RWPE2 (cell line): ENCODE measurements around the gene BRME1.
A peak's percentile ranks its signal among the peaks of the same experiment; 100 is the strongest.

Experiments
- ATAC-seq: fragments of 200-7000 bp; cut with Tn5 transposase; 3 replicates; pipeline ENCODE4 v1.9.1; 2021; ENCODE audit warnings: low read depth
- DNase-seq: peaks from one replicate; pipeline ENCODE4 v3.0.0-alpha.2; 2020; ENCODE audit warnings: low spot score
- H3K27ac ChIP-seq: fragments of 450-650 bp; 2 replicates; pipeline ENCODE4 v1.5.1; 2017; ENCODE audit warnings: mild to moderate bottlenecking; ENCODE audit not compliant: poor library complexity, severe bottlenecking
- H3K27me3 ChIP-seq: fragments of 250-450 bp; sonication (Bioruptor Pico); 2 replicates; pipeline ENCODE4 v1.5.1; 2021; ENCODE audit warnings: mild to moderate bottlenecking, moderate library complexity; ENCODE audit not compliant: insufficient read depth, poor library complexity, severe bottlenecking
- H3K36me3 ChIP-seq: fragments of 250-450 bp; sonication (Bioruptor Pico); 2 replicates; pipeline ENCODE4 v1.5.1; 2020; ENCODE audit warnings: low read depth, mild to moderate bottlenecking, moderate library complexity
- H3K4me1 ChIP-seq: fragments of 250-450 bp; sonication (Bioruptor Pico); 2 replicates; pipeline ENCODE4 v1.5.1; 2021; ENCODE audit warnings: mild to moderate bottlenecking, moderate library complexity; ENCODE audit not compliant: insufficient read depth, poor library complexity, severe bottlenecking
- H3K4me3 ChIP-seq: fragments of 250-450 bp; sonication (Bioruptor Pico); 2 replicates; pipeline ENCODE4 v1.5.1; 2021; ENCODE audit warnings: mild to moderate bottlenecking, moderate library complexity; ENCODE audit not compliant: severe bottlenecking
- H3K9me3 ChIP-seq: fragments of 250-450 bp; sonication (Bioruptor Pico); 2 replicates; pipeline ENCODE4 v1.5.1; 2021; ENCODE audit warnings: mild to moderate bottlenecking, moderate library complexity; ENCODE audit not compliant: severe bottlenecking
- TF ChIP-seq, protein P1 (sequence below): fragments of 450-650 bp; IDR thresholded peaks from one replicate; pipeline ENCODE4 v1.5.1; 2017; ENCODE audit warnings: mild to moderate bottlenecking, moderate library complexity; ENCODE audit not compliant: poor library complexity, severe bottlenecking

The BRME1 gene

GRCh38 chr19:13890136-13890535 lies 15.8 kb downstream of the BRME1 start:
- TF ChIP-seq, protein P1, sequence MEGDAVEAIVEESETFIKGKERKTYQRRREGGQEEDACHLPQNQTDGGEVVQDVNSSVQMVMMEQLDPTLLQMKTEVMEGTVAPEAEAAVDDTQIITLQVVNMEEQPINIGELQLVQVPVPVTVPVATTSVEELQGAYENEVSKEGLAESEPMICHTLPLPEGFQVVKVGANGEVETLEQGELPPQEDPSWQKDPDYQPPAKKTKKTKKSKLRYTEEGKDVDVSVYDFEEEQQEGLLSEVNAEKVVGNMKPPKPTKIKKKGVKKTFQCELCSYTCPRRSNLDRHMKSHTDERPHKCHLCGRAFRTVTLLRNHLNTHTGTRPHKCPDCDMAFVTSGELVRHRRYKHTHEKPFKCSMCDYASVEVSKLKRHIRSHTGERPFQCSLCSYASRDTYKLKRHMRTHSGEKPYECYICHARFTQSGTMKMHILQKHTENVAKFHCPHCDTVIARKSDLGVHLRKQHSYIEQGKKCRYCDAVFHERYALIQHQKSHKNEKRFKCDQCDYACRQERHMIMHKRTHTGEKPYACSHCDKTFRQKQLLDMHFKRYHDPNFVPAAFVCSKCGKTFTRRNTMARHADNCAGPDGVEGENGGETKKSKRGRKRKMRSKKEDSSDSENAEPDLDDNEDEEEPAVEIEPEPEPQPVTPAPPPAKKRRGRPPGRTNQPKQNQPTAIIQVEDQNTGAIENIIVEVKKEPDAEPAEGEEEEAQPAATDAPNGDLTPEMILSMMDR: no peak
- ATAC-seq (no peak), DNase-seq (no peak)
- Histone ChIP-seq H3K36me3 (no peaks in the 10 kb centered on the region), H3K27me3 (no peaks in the 10 kb centered on the region), H3K27ac (no peak overlapping the region), H3K4me1 (peaks cover 6% of the 10 kb centered on the region), H3K4me3 (no peak overlapping the region), H3K9me3 (no peaks in the 10 kb centered on the region)

DNA sequence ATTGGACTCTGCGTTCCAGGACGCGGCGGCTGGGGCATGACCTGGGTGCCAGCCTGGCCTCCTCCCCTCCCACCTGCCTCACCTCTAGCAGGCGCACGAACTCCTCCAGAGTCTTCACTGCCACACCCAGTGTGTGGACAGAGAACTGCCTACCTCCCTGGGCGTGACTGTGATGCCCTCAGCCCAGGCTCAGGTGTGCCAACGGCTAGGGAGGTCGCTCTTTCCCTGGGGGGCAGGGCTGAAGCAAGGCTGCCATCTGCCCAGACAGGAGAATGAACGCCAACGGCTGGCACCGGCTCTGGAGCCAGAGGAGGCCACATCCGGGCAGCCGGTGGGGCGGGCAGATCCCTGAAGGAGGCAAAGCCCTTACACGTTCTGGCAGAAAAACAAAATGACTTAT lies 17.6 kb downstream of the BRME1 start:
- TF ChIP-seq, protein P1: no peak
- Histone ChIP-seq H3K9me3 (no peaks in the 10 kb centered on the region), H3K4me3 (no peak overlapping the region), H3K27me3 (no peaks in the 10 kb centered on the region), H3K36me3 (no peaks in the 10 kb centered on the region), H3K4me1 (peaks cover 6% of the 10 kb centered on the region), H3K27ac (no peak overlapping the region)
- ATAC-seq: peak; percentile 45; the same call in 2 of the 3 replicates
- no peak for DNase-seq

- H3K27me3 ChIP-seq: no peaks in the 10 kb centered on the region
- ATAC-seq: peak; percentile 20; the same call in 1 of the 3 replicates
- no peaks in the 10 kb centered on the region for H3K36me3 ChIP-seq
- H3K27ac ChIP-seq: no peak overlapping the region
- peaks cover 6% of the 10 kb centered on the region for H3K4me1 ChIP-seq
- DNase-seq: no peak
- H3K9me3 ChIP-seq: no peaks in the 10 kb centered on the region
- no peak overlapping the region for H3K4me3 ChIP-seq
- TF ChIP-seq, protein P1: no peak
These were observed 18.4 kb downstream of the BRME1 start for GRCh38 chr19:13887517-13887916.

GRCh38 chr19:13887018-13887436 lies 18.9 kb downstream of the BRME1 start:
- Histone ChIP-seq H3K9me3 (no peaks in the 10 kb centered on the region), H3K4me1 (peaks cover 6% of the 10 kb centered on the region), H3K36me3 (no peaks in the 10 kb centered on the region), H3K4me3 (no peak overlapping the region), H3K27ac (no peak overlapping the region), H3K27me3 (no peaks in the 10 kb centered on the region)
- ATAC-seq: 0 out of 3 replicates have a peak, but pooled peaks have one; percentile 20
- no peak for DNase-seq
- TF ChIP-seq, protein P1: no peak

- Histone ChIP-seq H3K27ac (no peak overlapping the region), H3K4me1 (peaks cover 6% of the 10 kb centered on the region), H3K4me3 (no peak overlapping the region), H3K36me3 (no peaks in the 10 kb centered on the region), H3K27me3 (no peaks in the 10 kb centered on the region), H3K9me3 (no peaks in the 10 kb centered on the region)
- TF ChIP-seq, protein P1: no peak
- ATAC-seq: no peak
- no peak for DNase-seq
These were observed 20.0 kb downstream of the BRME1 start for GRCh38 chr19:13885826-13886365.
